AG08396 (cell line): ENCODE measurements around the gene RTP3.

Experiments used
- DNase-seq: peaks from one replicate; pipeline ENCODE4 v3.0.0; 2012; ENCODE audit warnings: low spot score, mixed read lengths

Gene RTP3

DNA sequence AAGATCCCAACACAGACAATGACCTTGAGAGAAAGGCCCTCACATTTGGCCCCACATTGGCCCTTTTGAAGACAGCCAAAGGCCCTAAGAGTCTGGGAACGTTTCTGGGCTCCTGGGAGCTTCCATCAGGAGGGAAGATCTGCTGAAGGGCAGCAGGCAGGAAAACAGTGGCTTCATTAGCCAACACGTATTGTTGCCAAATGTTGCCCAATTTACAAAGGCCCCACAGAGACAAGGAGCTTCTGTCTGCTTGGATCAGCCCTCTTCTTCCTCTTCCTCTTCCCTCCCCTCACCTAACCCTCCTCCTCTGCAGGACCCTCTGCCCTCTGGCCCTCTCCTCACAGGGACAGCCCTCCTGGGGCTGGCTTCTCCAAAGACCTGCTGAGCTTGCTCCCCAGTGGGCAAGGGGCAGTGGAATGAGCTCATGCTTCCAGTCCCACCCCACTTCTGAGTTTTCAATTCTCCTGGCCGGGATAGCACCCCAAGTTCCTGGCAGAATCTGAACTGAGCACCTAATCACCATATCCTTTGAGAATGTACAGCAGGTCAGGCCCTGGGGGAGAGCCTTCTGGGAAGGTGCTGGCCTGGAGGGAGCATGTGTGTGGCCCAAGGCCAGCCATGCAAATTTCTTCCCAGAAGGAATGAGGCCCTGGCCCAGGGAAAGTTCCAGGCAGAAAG is 28.0 kb upstream of the RTP3 start:
- no peak for DNase-seq

DNA sequence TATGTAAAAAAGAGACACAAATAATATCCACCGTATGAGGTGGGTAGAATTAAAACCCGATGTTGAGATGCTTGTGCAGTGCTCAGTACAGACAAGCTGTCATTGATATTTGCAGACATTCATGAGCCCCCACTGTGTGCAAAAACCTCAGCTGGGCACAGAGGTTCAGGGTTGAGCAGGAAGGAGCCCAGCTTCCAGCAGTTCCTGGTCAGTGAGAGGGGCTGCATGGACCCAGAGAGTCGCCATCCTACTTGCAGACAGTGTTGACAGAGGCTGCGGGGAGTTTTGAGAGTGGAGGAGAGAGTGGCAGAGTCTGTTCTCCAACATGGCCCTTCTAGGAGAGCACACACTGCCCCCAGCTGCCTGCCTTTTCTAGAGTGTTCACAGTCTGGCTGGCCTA is 26.9 kb upstream of the RTP3 start:
- DNase-seq: no peak

DNA sequence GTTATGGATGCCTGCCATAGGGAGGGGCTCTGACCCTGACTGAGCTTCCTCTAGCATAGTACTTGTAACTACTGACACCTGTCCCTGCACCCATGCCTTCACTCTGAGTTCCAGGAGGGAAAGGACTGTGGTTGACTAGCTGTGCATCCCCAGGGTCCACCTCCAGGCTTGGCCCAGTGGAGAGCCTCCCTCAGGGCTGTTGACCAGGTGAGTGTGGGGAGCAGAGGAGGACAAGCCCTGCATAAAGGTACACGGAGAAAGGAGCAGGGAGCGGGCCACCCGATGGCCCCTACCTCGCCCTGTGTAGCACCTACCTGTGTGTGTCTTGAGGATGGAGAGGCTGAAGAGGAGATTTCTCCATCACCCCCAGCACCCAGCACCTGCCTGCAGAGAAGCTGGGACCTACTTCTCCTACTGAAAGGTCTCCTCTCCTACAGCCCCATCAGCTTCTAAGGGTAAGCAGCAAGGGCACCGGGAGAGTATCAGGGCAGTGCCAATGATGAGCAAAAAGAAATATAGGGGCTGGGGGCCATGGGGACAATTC is 26.3 kb upstream of the RTP3 start:
- DNase-seq: no peak

DNA sequence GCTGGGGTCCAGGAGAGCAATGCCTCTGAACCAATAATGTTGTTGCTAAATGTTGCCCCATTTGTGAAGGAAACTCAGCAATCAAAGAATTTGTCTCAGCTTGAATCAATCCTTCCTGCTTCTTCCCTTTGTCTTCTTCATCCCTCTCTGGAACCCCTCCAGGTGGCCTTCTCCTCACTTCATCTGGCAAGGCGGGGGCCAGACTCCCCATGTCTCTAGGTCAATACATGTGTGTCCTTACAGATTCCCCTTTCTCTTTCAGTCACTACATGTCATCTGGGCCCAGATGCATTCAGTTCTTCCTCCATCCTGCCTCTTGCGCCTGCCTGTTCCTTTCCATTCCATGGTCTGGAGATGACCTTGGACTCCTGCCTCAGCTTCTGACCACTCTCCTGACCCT is 25.0 kb upstream of the RTP3 start:
- DNase-seq: no peak

DNA sequence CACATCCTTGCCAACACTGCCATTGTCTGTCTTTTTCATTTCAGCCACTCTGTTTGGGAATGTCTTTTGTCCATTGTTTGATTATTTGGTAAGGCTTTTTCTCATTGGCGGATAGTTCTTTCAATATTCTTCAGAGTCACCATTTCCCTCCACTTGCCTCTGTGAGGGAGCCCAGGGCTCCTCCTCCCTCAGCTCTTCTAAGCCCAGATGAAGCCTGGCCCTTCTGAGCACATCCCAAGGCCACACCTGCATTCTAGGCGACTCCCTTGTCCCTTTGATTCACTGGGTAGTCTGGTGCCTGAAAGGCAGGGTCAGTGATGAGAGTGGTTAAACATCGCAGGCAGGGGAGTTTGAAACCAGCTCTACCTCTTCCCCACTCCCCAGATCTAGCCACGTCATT is 20.6 kb upstream of the RTP3 start:
- DNase-seq: no peak

DNA sequence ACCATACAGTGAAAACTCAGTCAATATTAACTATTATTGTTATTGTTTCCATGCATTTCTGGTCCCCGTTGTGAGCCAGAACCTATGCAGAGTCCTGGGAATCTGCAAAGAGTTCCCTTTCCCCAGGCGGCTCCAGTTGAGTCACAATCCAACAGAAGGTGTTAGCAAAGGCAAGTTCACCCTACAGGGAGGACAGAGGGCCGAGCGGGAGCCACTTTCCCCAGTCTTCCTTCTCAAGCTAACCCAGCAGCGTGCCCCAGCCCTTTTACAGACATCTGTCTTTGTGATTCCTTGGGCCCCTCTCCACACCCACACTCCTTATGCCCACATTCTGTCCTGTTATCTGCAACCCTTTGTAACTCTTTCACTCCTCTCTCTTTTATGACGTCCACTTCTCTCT is 20.0 kb upstream of the RTP3 start:
- DNase-seq: no peak

DNA sequence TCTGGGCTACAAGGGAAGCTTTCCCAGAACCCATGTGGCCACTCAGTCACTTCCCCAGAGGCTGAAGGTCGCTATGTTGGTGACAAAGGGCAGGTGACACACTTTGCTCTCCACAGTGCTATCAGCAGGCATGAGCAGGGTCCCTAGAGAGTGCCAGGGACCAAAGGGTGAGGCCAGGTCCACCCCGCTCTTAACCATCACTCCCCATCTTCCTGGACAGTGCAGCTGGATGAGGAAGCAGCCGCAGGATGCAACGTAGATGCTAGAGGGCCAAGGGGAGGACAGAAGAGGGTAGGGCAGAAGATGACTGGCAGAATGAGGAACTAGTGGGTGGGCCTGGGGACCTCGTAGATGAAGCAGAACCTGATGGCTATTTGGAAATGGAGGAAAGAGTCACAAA is 19.4 kb upstream of the RTP3 start:
- DNase-seq: no peak

DNA sequence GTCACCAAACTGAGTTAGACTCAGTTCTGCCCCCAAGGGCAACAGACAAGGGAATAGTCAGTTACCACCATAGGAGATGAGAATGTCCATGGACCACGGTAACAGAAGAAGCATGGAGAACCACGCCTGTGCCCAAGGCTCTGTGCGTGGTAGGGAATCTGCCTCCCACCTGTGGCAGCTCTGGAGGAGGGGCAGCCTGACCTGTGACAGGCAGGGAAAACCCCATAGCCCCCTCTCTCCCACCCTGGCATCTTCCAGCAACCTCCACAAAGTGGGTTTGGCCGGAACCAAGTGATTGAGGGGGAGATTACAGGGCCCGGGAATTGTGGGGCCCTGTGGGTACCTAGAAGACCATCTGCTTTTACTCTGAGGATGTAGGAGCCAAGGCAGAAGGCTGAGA is 18.8 kb upstream of the RTP3 start:
- DNase-seq: no peak

DNA sequence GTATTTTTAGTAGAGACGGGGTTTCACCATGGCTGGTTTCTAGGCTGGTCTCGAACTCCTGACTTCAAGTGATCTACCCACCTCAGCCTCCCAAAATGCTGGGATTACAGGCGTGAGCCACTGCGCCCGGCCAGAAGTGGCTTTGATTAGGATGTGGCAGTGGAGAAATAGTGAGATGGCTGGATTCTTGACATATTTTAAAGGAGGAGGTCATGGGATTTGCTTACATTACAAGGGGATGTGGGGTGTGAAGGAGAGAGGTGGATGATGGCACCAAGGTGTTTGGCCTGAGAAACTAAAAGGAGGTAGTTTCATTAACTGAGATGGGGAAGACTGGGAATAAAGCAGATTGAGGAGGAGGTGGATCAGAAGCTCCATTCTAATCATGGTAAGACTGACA is 18.1 kb upstream of the RTP3 start:
- DNase-seq: no peak

GRCh38 chr3:46480491-46481195 is 17.1 kb upstream of the RTP3 start:
- DNase-seq: no peak

DNA sequence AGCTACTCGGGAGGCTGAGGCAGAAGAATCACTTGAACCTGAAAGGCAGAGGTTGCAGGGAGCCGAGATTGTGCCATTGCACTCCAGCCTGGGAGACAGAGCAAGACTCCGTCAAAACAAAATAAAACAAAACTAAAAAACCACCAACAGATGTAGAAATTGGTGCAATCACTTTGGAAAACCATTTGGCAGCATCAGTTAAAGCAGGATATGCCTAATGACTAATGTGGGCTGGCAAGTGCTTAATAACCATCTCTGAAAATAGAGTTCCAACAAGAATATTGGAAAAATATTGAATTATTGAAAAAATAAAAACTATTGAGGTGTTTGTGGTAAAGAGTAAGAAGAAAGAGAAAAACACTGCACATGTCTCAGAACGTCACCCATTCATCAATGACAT is 16.1 kb upstream of the RTP3 start:
- no peak for DNase-seq

GRCh38 chr3:46482632-46483350 is 15.0 kb upstream of the RTP3 start:
- DNase-seq: no peak

DNA sequence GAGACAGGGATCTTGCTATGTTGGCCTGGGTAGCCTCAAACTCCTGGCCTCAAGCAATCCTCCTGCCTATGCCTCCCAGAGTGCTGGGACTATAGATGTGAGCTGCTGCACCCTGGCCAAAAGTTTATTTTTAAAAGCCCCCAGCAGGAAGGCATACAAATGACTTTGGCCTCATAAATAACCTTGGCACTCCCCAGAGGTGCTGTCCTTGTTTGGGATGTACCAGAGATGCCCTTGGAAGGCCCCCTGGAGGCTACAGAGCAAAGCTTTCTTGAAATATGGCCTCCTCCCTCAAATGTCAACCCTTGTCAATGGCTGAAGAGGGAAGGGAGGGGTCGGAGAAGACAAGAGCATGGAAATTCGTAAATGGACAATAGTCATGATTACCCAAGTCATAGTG is 14.0 kb upstream of the RTP3 start:
- DNase-seq: no peak

GRCh38 chr3:46484388-46484787 is 13.4 kb upstream of the RTP3 start:
- no peak for DNase-seq

- DNase-seq: no peak
These were observed 12.6 kb upstream of the RTP3 start for GRCh38 chr3:46484911-46485778.

- DNase-seq: no peak
These were observed 12.0 kb upstream of the RTP3 start for GRCh38 chr3:46485779-46486175.

GRCh38 chr3:46488735-46489361 is 8.9 kb upstream of the RTP3 start:
- peak; percentile 88 for DNase-seq

GRCh38 chr3:46489381-46489780 is 8.4 kb upstream of the RTP3 start:
- DNase-seq: no peak

DNA sequence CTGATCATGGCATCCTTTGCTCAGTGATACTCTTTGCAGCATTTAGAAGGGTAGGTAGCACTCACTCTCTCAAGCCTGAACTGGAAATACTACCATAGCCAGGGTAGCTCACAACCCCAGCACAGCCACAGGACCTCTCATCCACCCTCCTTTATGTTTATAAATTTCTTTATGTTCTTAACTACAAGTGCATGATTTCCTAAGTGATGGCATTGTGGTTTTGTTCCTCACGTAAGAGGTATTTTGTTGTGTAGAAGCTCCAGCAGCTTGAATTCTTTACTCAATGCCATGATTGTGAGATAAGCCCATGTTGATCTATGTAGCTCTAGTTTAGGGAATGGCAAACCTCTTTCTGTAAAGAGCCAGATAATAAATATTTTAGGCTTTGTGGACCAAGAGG is 7.9 kb upstream of the RTP3 start:
- peak; percentile 43 for DNase-seq

DNA sequence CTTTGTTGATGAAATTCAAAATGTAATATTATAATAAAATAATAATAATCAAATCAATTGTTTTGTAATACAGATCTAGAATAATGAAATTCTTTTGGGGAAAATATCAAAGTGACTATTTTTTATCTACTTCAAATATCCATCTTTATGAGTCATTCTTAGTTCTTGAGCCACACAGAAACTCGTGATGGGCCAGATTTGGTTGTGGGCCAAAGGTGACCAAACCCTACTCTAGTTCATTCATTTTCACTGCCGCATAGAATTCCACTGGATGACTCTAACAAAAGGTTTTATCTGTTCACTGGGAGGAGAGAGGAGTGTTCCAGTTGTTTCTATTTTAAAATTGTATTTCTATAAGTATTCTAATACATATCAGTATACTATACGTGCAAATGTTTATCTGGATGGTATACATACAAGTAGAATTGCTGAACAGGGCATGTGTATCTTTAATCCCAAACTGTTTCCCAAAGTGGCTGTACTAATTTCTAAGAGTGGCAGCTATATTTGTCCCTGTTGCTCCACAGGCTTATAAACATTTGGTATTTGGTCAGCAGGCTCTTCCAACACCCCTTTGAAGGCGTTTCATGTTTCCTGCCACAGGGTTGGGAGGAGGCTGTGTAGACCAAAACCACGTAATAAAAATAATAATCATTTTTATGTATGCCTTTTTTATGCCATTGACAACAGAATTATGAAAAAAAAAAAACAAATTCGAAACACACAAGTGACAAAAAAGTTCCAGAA is 7.3 kb upstream of the RTP3 start:
- peak; percentile 52 for DNase-seq
